Endothelial cell of umbilical vein (primary cell): ENCODE measurements around the gene MRPS27. TPM values are rescaled to one million over a fixed set of nuclear protein-coding genes. Genes with fewer than 3 reads are reported as not detected.

Experiments used
- BruUV-seq: library from RNA; stranded (reverse); fragments of 400-500 nt; replicated peaks from 2 replicates; lab custom pipeline; 2021; lab: Mats Ljungman, UMichigan
- CTCF ChIA-PET: fragments of 300-600, 350-600 bp; sonication (Branson Sonifier 250); formaldehyde crosslinking; loops from one replicate; lab custom pipeline; 2021; ENCODE audit warnings: antibody characterized with exemption, inconsistent platforms; lab: Charles Lee
- POLR2A ChIA-PET: fragments of 300-600, 350-600 bp; sonication (Branson Sonifier 250); formaldehyde crosslinking; loops from one replicate; lab custom pipeline; 2021; ENCODE audit warnings: antibody characterized with exemption, inconsistent platforms; lab: Charles Lee
- DNase-seq: peaks from one replicate; pipeline ENCODE4 v3.0.0-alpha.2; 2011; ENCODE audit warnings: low read depth, low spot score
- FAIRE-seq: peaks from 2 replicates; lab custom pipeline; 2011; peaks lifted over from hg19 to GRCh38; lab: Jason Lieb, UNC
- H2AFZ ChIP-seq: 2 replicates; pipeline ENCODE4 v1.6.0; 2012; ENCODE audit warnings: low read depth, low read length, control low read depth, inconsistent platforms
- H3K27ac ChIP-seq: 2 replicates; pipeline ENCODE4 v1.5.1; 2011; ENCODE audit warnings: low read depth, mild to moderate bottlenecking, control low read depth, low read length, moderate library complexity; ENCODE audit not compliant: insufficient read depth
- H3K27me3 ChIP-seq, 2 experiments: 2 replicates each; pipeline versions ENCODE4 v1.6.0 to v1.6.1; 2011; ENCODE audit warnings: low read length in 2 of 2, mixed read lengths in 1 of 2; ENCODE audit not compliant: control insufficient read depth in 2 of 2, insufficient read depth in 2 of 2
- H3K36me3 ChIP-seq, 2 experiments: 2 replicates in 1 of 2; 3 replicates in 1 of 2; pipeline ENCODE4 v1.5.1; 2011; ENCODE audit warnings: low read length in 2 of 2, mild to moderate bottlenecking in 1 of 2, moderate library complexity in 1 of 2; ENCODE audit not compliant: control insufficient read depth in 2 of 2, insufficient read depth in 2 of 2; ENCODE audit errors: extremely low read depth in 1 of 2
- H3K4me1 ChIP-seq: 3 replicates; pipeline ENCODE4 v1.5.1; 2011; ENCODE audit warnings: mild to moderate bottlenecking, low read length; ENCODE audit not compliant: control insufficient read depth, insufficient read depth; ENCODE audit errors: extremely low read depth
- H3K4me2 ChIP-seq: 2 replicates; pipeline ENCODE4 v1.6.1; 2011; ENCODE audit warnings: low read length, control low read depth, mixed read lengths; ENCODE audit not compliant: insufficient read depth
- H3K4me3 ChIP-seq, 3 experiments: fragments of 200-600 bp in 1 of 3; sonication (generic), shearing (Covaris generic) in 1 of 3; replicated peaks in 1 of 3; 2 replicates each; pipeline ENCODE4 v1.5.1; 2011 to 2016; ENCODE audit warnings: control low read depth in 3 of 3, low read length in 3 of 3, mild to moderate bottlenecking in 2 of 3, inconsistent platforms in 1 of 3, low read depth in 1 of 3, moderate library complexity in 1 of 3; ENCODE audit not compliant: insufficient read depth in 1 of 3
- H3K79me2 ChIP-seq: 2 replicates; pipeline ENCODE4 v1.6.0; 2012; ENCODE audit warnings: low read length, inconsistent platforms; ENCODE audit not compliant: control insufficient read depth, insufficient read depth
- H3K9ac ChIP-seq: replicated peaks from 2 replicates; pipeline ENCODE3; 2011; ENCODE audit warnings: low read length, control low read depth; ENCODE audit not compliant: insufficient read depth; ENCODE audit errors: extremely low read depth
- H3K9me1 ChIP-seq: replicated peaks from 3 replicates; pipeline ENCODE4 v1.6.0; 2011; ENCODE audit warnings: mild to moderate bottlenecking, low read length; ENCODE audit not compliant: control insufficient read depth, insufficient read depth; ENCODE audit errors: extremely low read depth
- H3K9me3 ChIP-seq: replicated peaks from 2 replicates; pipeline ENCODE4 v1.5.1; 2012; ENCODE audit warnings: low read length, inconsistent platforms; ENCODE audit not compliant: control insufficient read depth, insufficient read depth
- H4K20me1 ChIP-seq: replicated peaks from 2 replicates; pipeline ENCODE3; 2011; ENCODE audit warnings: mild to moderate bottlenecking, low read length; ENCODE audit not compliant: control insufficient read depth, insufficient read depth; ENCODE audit errors: extremely low read depth
- EZH2 ChIP-seq: IDR thresholded peaks from 2 replicates; pipeline ENCODE4 v1.6.1; 2012; ENCODE audit warnings: borderline replicate concordance, low read depth, mild to moderate bottlenecking, moderate library complexity, low read length, inconsistent platforms; ENCODE audit not compliant: severe bottlenecking
- FOS ChIP-seq: IDR thresholded peaks from 2 replicates; pipeline ENCODE4 v1.6.1; 2011; ENCODE audit warnings: mild to moderate bottlenecking, low read length, moderate library complexity, borderline replicate concordance; ENCODE audit not compliant: insufficient read depth
- GATA2 ChIP-seq: IDR thresholded peaks from 2 replicates; pipeline ENCODE4 v1.7.0; 2011; ENCODE audit warnings: low read depth, mild to moderate bottlenecking, moderate library complexity, mixed read lengths, low read length; ENCODE audit not compliant: insufficient read length, insufficient read depth
- JUN ChIP-seq: IDR thresholded peaks from 2 replicates; pipeline ENCODE4 v1.6.1; 2011; ENCODE audit warnings: borderline replicate concordance, low read depth; ENCODE audit not compliant: insufficient read length, insufficient read depth
- MYC ChIP-seq: IDR thresholded peaks from one replicate; pipeline ENCODE4 v1.6.1; 2011; ENCODE audit warnings: mild to moderate bottlenecking, low read depth, low read length
- POLR2A ChIP-seq: IDR thresholded peaks from 2 replicates; pipeline ENCODE4 v1.6.1; 2012; ENCODE audit warnings: low read depth, mild to moderate bottlenecking, control low read depth, low read length
- POLR2AphosphoS5 ChIP-seq: IDR thresholded peaks from 2 replicates; pipeline ENCODE4 v1.6.1; 2012; ENCODE audit warnings: low read depth, mild to moderate bottlenecking, control low read depth, low read length, moderate library complexity; ENCODE audit not compliant: insufficient read depth
- dilution Hi-C: fragments of 300-500 bp; cut with MboI; formaldehyde crosslinking; loops from one replicate; pipeline ENCODE4 v1.15.0; 2019; ENCODE audit warnings: low sequenced_read_pairs; ENCODE audit not compliant: extremely low pct_ligation_motif_present
- intact Hi-C: fragments of 100-400 bp; cut with micrococcal nuclease; formaldehyde crosslinking; loops from one replicate; pipeline ENCODE4 v1.10.0; 2022
- polyA plus RNA-seq, 4 experiments: library from polyadenylated mRNA; depleted of rRNA in 3 of 4; stranded (reverse) in 3 of 4; unstranded in 1 of 4; fragments of >200 nt; gene quantifications; 2 replicates each; pipeline versions ENCODE4 v1.2.1 to v1.2.3, GENCODE V29; 2011 to 2012; ENCODE audit warnings: missing spikeins in 1 of 4
- total RNA-seq: library from RNA; stranded (reverse); gene quantifications from 2 replicates; pipeline ENCODE4 v1.2.3, GENCODE V29; 2021
- TF ChIP-seq, protein P1 (sequence below): IDR thresholded peaks from 2 replicates; pipeline ENCODE4 v1.6.1; 2011; ENCODE audit not compliant: insufficient read depth, insufficient read length
- TF ChIP-seq, protein P2 (sequence below), 2 donors: IDR thresholded peaks; 1 replicate in 1 of 2; 2 replicates in 1 of 2; pipeline ENCODE4 v1.5.1; 2011; ENCODE audit warnings: low read length in 2 of 2, mild to moderate bottlenecking in 2 of 2, moderate library complexity in 2 of 2, control low read depth in 1 of 2, inconsistent platforms in 1 of 2, low read depth in 1 of 2; ENCODE audit not compliant: insufficient read depth in 1 of 2; ENCODE audit errors: extremely low read depth in 1 of 2

MRPS27 gene
- total and polyA plus RNA-seq, 2 donors (not counting 3 experiments of a cell fraction or from before 2014, with no cell fraction given), result 56.0 to 67.1 TPM

DNA sequence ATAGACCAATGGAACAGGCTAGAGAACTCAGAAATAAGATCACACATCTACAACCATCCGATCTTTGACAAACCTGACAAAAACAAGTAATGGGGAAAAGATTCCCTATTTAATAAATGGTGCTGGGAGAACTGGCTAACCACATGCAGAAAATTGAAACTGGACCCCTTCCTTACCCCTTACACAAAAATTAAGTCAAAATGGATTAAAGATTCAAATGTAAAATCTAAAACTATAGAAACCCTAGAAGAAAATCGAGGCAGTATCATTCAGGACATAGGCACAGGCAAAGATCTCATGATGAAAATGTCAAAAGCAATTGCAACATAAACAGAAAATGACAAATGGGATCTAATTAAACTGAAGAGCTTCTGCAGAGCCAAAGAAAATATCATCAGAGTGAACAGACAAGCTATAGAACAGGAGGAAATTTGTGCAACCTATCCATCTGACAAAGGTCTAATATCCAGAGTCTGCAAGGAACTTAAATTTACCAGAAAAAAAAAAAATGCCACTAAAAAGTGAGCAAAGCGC is 43.8 kb downstream of the MRPS27 start:
- H2AFZ ChIP-seq, result no peak overlapping the region
- FAIRE-seq (no peak), DNase-seq (no peak)
- intact Hi-C loops (no loop called here), dilution Hi-C loops (no loop called here)
- no peaks in the 10 kb centered on the region for H4K20me1 ChIP-seq
- H3K9ac ChIP-seq, result no peak overlapping the region
- no peak overlapping the region for H3K4me3 ChIP-seq
- no peaks in the 10 kb centered on the region for H3K27me3 ChIP-seq
- ChIA-PET POLR2A (no interaction called here), CTCF (no interaction called here)
- peaks cover 2% of the 10 kb centered on the region for H3K4me1 ChIP-seq
- no peaks in the 10 kb centered on the region for H3K9me1 ChIP-seq
- no peaks in the 10 kb centered on the region for H3K36me3 ChIP-seq
- no TSS peak for BruUV-seq
- no peak overlapping the region for H3K27ac ChIP-seq
- no peaks in the 10 kb centered on the region for H3K9me3 ChIP-seq
- H3K79me2 ChIP-seq, result peaks cover 14% of the 10 kb centered on the region
- H3K4me2 ChIP-seq, result no peak overlapping the region
- TF ChIP-seq MYC (no peak), POLR2AphosphoS5 (no peak), EZH2 (no peak), JUN (no peak), FOS (no peak), GATA2 (no peak), POLR2A (no peak)
- TF ChIP-seq, protein P1, sequence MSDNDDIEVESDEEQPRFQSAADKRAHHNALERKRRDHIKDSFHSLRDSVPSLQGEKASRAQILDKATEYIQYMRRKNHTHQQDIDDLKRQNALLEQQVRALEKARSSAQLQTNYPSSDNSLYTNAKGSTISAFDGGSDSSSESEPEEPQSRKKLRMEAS, result no peak
- TF ChIP-seq, protein P2, sequence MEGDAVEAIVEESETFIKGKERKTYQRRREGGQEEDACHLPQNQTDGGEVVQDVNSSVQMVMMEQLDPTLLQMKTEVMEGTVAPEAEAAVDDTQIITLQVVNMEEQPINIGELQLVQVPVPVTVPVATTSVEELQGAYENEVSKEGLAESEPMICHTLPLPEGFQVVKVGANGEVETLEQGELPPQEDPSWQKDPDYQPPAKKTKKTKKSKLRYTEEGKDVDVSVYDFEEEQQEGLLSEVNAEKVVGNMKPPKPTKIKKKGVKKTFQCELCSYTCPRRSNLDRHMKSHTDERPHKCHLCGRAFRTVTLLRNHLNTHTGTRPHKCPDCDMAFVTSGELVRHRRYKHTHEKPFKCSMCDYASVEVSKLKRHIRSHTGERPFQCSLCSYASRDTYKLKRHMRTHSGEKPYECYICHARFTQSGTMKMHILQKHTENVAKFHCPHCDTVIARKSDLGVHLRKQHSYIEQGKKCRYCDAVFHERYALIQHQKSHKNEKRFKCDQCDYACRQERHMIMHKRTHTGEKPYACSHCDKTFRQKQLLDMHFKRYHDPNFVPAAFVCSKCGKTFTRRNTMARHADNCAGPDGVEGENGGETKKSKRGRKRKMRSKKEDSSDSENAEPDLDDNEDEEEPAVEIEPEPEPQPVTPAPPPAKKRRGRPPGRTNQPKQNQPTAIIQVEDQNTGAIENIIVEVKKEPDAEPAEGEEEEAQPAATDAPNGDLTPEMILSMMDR (IDR thresholded peaks at IDR 0.05; ENCODE audit: extremely low read depth in 1 of 2, insufficient read depth in 1 of 2, low read depth in 1 of 2, low read length in 2 of 2), result no peak
